GM21528 (cell line): ENCODE measurements around the gene CA10.

Source experiments
- ATAC-seq: cut with Tn5 transposase; IDR thresholded peaks from one replicate; pipeline ENCODE4 v1.9.1; 2021; ENCODE audit warnings: mild to moderate bottlenecking, moderate library complexity; ENCODE audit not compliant: unreplicated experiment, low FRiP score

Gene CA10

GRCh38 chr17:51627779-51628178 lies 530.7 kb downstream of the CA10 start:
- no peak for ATAC-seq

GRCh38 chr17:51618476-51618875 lies 540.0 kb downstream of the CA10 start:
- ATAC-seq = no peak

- ATAC-seq = no peak
Observed at GRCh38 chr17:51617986-51618385, 540.5 kb downstream of the CA10 start.

DNA sequence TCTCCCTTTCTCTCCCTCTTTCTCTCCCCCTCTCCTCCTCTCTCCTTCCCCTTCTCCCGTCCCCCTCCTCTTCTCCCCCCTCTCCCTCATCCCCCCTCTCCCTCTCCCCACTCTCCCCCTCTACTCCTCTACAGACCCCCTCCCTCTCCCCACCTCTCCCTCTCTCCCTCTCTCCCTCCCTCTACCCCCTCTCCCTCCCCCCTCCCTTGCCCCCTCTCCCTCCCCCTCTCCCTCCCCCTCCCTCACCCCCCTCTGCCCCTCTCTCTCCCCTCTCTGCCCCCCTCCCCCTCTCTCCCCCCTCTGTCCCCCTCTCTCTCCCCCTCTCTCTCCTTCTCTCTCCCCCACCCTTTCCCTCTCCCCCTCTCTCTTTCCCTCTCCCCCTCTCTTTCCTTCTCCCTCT lies 545.3 kb downstream of the CA10 start:
- ATAC-seq = no peak

DNA sequence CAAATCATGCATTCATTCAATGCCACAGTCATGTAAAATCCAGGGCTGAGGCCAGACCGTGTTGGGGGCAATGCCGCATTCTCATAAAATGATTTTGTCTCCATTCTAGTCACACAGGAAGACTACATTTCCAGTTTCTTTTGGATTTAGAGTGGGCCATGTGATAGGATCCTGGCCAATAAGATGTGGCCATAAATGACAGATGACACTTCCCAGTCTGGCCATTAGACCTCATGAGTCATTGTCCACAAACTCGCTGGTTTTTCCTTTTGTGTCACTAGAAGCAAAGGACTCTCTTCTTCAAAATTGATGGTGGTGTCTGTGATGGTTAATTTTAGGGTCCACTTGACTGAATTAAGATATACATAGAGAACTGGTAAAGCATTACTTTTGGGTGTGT lies 545.8 kb downstream of the CA10 start:
- ATAC-seq = no peak

DNA sequence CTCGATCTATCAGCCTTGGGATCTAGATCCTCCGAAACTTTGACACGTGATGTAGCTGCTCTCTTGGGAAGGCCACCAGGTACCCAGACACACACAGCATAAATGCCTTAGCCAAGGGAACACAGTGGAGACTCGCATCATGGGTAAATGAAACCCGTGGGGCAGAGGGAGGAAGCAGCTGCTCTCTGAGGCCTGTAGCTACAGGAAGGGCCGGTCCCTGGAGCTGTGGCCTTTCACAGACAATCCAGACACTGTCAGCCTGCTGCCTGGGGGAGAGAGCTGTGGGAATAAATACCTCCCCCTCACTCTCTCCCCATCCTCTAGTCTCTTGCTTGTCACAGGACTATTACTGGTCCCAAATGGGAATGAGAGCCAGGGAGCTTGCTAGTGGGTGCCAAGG lies 546.9 kb downstream of the CA10 start:
- no peak for ATAC-seq

DNA sequence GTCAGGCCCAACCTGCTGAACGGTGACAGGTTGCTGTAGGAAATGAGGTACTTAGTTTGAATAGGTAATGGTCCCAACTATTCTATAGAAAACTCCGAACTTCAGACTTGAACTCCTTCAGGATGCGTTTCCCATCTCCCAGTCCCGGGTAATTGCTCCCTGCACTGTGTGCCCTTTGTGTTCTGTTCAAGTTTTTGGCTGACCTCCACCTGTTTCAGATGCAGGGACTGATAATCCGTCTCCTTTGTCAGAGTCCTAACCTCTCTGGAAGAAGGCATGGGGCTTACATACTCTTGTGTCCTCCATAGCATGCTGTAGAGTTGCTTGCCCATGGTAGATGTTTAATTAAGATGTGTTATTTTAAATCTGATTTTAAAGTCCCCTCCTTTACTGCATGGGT lies 547.7 kb downstream of the CA10 start:
- no peak for ATAC-seq

- no peak for ATAC-seq
Observed at GRCh38 chr17:51610155-51610554, 548.4 kb downstream of the CA10 start.

- ATAC-seq = no peak
Observed at GRCh38 chr17:51608251-51608933, 550.1 kb downstream of the CA10 start.

- no peak for ATAC-seq
Observed at GRCh38 chr17:51607512-51607911, 551.0 kb downstream of the CA10 start.

DNA sequence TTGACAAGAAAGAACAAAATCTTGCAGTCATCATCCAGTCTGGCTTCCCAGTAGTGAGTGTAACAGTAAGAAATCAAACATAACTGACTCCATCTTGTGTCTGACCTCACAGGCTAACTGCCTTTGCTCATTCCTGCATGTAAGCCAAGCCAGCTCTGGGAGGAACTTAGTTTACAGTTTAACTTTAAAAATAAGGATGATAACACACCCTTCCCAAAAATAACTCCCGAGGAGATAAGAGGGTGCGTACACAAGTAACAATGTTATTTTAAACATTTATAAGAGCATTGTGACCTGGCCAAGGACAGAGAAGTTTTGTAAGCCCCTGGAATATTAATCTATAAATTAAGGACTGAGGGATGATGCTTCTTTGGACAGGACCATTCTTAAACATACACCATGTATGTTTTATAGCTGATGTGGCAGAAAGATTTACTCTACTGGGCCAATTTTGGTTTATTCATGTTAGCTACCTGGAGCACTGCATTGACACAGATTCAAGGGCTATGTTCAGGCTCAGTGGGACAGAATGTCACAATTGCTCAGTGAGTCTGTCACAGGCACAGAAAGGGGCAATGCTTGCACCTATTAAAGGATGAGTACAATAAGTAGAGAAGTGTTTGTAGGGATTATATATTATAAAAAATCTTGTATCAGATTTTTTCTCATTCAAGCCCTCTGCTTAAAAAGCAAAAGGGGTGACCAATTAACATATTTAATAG lies 554.1 kb downstream of the CA10 start:
- ATAC-seq = no peak

- ATAC-seq = no peak
Observed at GRCh38 chr17:51601622-51602261, 556.8 kb downstream of the CA10 start.

DNA sequence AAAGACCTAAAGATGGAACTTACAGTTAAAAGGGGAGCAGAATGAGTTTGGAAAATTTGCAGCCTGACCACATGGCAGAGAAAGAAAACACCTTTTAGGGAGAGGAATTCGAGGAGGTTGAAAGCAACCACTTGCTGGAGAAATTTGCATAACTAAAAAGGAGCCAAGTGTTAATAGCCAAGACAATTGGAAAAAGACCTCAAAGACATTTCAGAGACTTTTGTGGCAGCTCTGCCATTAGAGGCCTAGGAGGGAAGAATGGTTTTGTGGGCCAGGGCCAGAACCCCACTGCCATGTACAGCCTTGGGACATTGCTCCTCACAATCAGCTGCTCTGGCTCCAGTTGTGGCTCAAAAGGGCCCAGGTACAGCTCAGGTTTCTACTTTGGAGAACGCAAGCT lies 559.7 kb downstream of the CA10 start:
- no peak for ATAC-seq

GRCh38 chr17:51597345-51597744 lies 561.2 kb downstream of the CA10 start:
- ATAC-seq = no peak

DNA sequence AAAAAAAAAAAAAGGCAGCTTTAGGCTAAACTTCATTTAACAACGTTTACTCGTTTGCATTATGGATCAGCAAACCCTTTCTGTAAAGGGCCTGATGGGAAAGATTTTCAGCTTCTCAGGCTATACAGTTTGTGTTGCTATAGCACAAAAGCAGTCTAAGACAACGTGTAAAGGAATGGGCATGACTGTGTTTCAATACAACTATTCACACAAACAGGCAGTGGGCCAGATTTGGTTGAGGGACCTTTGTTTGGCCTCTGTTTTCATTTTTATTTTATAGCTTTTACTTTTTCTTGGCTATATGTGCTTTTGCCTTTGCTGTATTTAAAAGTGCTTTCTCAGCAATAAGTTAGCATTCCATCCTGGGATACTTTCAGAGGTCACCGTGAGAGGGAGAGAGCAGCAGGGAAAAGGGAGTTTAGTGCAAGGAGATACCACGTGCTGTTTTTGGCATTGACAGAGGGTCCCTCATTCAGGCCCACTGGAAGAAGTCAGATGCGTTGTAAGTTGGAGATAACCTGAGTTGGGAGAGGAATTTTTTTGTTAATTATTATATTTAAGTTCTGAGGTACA lies 562.6 kb downstream of the CA10 start:
- ATAC-seq = no peak

GRCh38 chr17:51590071-51590656 lies 568.4 kb downstream of the CA10 start:
- no peak for ATAC-seq

DNA sequence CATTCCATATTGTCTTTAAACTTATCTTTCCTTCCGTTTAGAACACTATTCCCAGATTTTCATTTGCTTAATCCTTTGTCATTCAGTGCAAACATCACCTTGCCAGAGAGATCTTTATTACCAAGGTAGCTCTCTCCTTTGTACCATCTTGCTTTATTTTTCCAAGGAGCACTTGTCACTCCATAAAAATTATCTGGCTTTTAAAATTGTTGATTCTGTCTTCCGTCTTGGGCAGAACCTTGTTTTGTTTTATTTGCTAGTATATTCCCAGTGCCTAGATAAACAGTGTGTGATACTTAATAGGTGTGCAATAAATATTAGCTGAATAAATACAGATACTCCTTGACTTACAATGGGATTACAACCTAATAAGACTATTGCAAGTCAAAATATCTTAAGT lies 570.5 kb downstream of the CA10 start:
- ATAC-seq = no peak

DNA sequence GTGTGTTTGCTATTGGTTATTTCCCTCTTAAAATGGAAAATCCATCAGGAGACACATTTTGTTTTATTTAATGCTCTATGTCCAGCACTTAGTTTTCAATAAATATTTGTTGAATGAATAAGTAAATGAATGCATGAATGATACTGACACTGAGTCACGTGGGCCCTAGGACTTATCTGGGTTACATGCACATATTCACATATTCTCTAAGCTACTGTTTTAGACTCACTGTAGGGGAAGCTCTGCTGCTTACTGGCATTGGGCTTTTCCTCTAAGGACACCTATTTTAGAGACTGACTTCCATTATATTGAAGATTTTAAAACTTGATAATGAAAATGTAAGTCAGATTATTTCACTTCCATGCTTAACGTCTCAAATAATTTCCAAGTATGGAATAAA lies 571.0 kb downstream of the CA10 start:
- ATAC-seq = no peak

DNA sequence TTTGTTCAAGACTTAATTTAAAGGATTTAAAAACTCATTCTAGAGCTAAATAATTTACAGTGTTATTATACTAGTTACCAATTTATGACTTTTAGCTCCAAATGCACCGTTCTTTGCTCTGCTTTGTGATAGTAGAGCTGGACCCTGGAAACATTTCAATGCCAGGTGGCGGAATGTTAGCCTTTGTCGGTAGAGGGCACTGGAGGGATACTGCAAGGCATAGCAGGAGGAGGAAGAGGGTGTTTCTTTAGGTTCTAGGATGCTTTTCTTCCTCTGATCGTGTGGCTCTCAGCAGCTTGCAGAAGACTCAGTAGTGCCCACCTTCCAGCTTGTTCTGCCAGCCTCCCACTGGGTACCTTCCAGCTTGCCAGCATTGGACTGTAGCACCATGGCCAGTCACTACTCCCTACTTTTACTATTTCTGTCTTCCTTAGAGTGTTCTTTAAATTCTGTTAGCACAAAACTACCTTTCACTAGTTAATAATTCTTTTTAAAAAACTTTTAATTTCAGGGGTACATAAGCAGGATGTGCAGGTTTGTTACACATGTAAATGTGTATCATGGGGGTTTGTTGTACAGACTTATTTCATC lies 572.9 kb downstream of the CA10 start:
- ATAC-seq = no peak

- ATAC-seq = no peak
Observed at GRCh38 chr17:51580869-51581268, 577.6 kb downstream of the CA10 start.
